HG03469 (cell line): ENCODE measurements around the gene CAD.

Experiments used
- ATAC-seq: cut with Tn5 transposase; IDR thresholded peaks from one replicate; pipeline ENCODE4 v1.9.1; 2021; ENCODE audit warnings: mild to moderate bottlenecking, moderate library complexity, moderate number of reproducible peaks; ENCODE audit not compliant: unreplicated experiment

Gene CAD

GRCh38 chr2:27222407-27222806, 5.2 kb downstream of the CAD start:
- no peak for ATAC-seq

GRCh38 chr2:27223416-27223815, 6.2 kb downstream of the CAD start:
- ATAC-seq = no peak

GRCh38 chr2:27225526-27225925, 8.4 kb downstream of the CAD start:
- no peak for ATAC-seq

GRCh38 chr2:27227501-27227900, 10.3 kb downstream of the CAD start:
- ATAC-seq = no peak

- ATAC-seq = no peak
Observed at GRCh38 chr2:27231921-27232320, 14.8 kb downstream of the CAD start.

GRCh38 chr2:27233341-27233740, 16.2 kb downstream of the CAD start:
- no peak for ATAC-seq

- no peak for ATAC-seq
Observed at GRCh38 chr2:27236136-27236535, 19.0 kb downstream of the CAD start.

- no peak for ATAC-seq
Observed at GRCh38 chr2:27236626-27237025, 19.5 kb downstream of the CAD start.

- no peak for ATAC-seq
Observed at GRCh38 chr2:27237341-27237945, 20.3 kb downstream of the CAD start.

- no peak for ATAC-seq
Observed at GRCh38 chr2:27238976-27239375, 21.8 kb downstream of the CAD start.

- no peak for ATAC-seq
Observed at GRCh38 chr2:27240406-27240805, 23.2 kb downstream of the CAD start.

GRCh38 chr2:27241761-27242613, 24.8 kb downstream of the CAD start:
- ATAC-seq = no peak

GRCh38 chr2:27242614-27242951, 25.4 kb downstream of the CAD start:
- ATAC-seq = no peak

GRCh38 chr2:27243391-27244130, 26.4 kb downstream of the CAD start:
- ATAC-seq = no peak

- ATAC-seq = no peak
Observed at GRCh38 chr2:27245116-27245515, 27.9 kb downstream of the CAD start.

- no peak for ATAC-seq
Observed at GRCh38 chr2:27245626-27246025, 28.5 kb downstream of the CAD start.

GRCh38 chr2:27247893-27248292, 30.7 kb downstream of the CAD start:
- ATAC-seq = no peak

- no peak for ATAC-seq
Observed at GRCh38 chr2:27249159-27249890, 32.2 kb downstream of the CAD start.

GRCh38 chr2:27249891-27250651, 32.9 kb downstream of the CAD start:
- ATAC-seq = no peak

GRCh38 chr2:27250652-27251379, 33.6 kb downstream of the CAD start:
- no peak for ATAC-seq
